Endothelial cell of umbilical vein (primary cell): ENCODE data around the gene ESPN. TPM values are rescaled to one million over a fixed set of nuclear protein-coding genes. Genes with fewer than 3 reads are reported as not detected.

Experiments used
- BruUV-seq: library from RNA; stranded (reverse); fragments of 400-500 nt; replicated peaks from 2 replicates; lab custom pipeline; 2021; lab: Mats Ljungman, UMichigan
- CTCF ChIA-PET: fragments of 300-600, 350-600 bp; sonication (Branson Sonifier 250); formaldehyde crosslinking; loops from one replicate; lab custom pipeline; 2021; ENCODE audit warnings: antibody characterized with exemption, inconsistent platforms; lab: Charles Lee
- POLR2A ChIA-PET: fragments of 300-600, 350-600 bp; sonication (Branson Sonifier 250); formaldehyde crosslinking; loops from one replicate; lab custom pipeline; 2021; ENCODE audit warnings: antibody characterized with exemption, inconsistent platforms; lab: Charles Lee
- DNase-seq: peaks from one replicate; pipeline ENCODE4 v3.0.0-alpha.2; 2011; ENCODE audit warnings: low read depth, low spot score
- FAIRE-seq: peaks from 2 replicates; lab custom pipeline; 2011; peaks lifted over from hg19 to GRCh38; lab: Jason Lieb, UNC
- H2AFZ ChIP-seq: 2 replicates; pipeline ENCODE4 v1.6.0; 2012; ENCODE audit warnings: low read depth, low read length, control low read depth, inconsistent platforms
- H3K27ac ChIP-seq: 2 replicates; pipeline ENCODE4 v1.5.1; 2011; ENCODE audit warnings: low read depth, mild to moderate bottlenecking, control low read depth, low read length, moderate library complexity; ENCODE audit not compliant: insufficient read depth
- H3K27me3 ChIP-seq, 2 experiments: 2 replicates each; pipeline versions ENCODE4 v1.6.0 to v1.6.1; 2011; ENCODE audit warnings: low read length in 2 of 2, mixed read lengths in 1 of 2; ENCODE audit not compliant: control insufficient read depth in 2 of 2, insufficient read depth in 2 of 2
- H3K36me3 ChIP-seq, 2 experiments: 2 replicates in 1 of 2; 3 replicates in 1 of 2; pipeline ENCODE4 v1.5.1; 2011; ENCODE audit warnings: low read length in 2 of 2, mild to moderate bottlenecking in 1 of 2, moderate library complexity in 1 of 2; ENCODE audit not compliant: control insufficient read depth in 2 of 2, insufficient read depth in 2 of 2; ENCODE audit errors: extremely low read depth in 1 of 2
- H3K4me1 ChIP-seq: 3 replicates; pipeline ENCODE4 v1.5.1; 2011; ENCODE audit warnings: mild to moderate bottlenecking, low read length; ENCODE audit not compliant: control insufficient read depth, insufficient read depth; ENCODE audit errors: extremely low read depth
- H3K4me2 ChIP-seq: 2 replicates; pipeline ENCODE4 v1.6.1; 2011; ENCODE audit warnings: low read length, control low read depth, mixed read lengths; ENCODE audit not compliant: insufficient read depth
- H3K4me3 ChIP-seq, 3 experiments: fragments of 200-600 bp in 1 of 3; sonication (generic), shearing (Covaris generic) in 1 of 3; replicated peaks in 1 of 3; 2 replicates each; pipeline ENCODE4 v1.5.1; 2011 to 2016; ENCODE audit warnings: control low read depth in 3 of 3, low read length in 3 of 3, mild to moderate bottlenecking in 2 of 3, inconsistent platforms in 1 of 3, low read depth in 1 of 3, moderate library complexity in 1 of 3; ENCODE audit not compliant: insufficient read depth in 1 of 3
- H3K79me2 ChIP-seq: 2 replicates; pipeline ENCODE4 v1.6.0; 2012; ENCODE audit warnings: low read length, inconsistent platforms; ENCODE audit not compliant: control insufficient read depth, insufficient read depth
- H3K9ac ChIP-seq: replicated peaks from 2 replicates; pipeline ENCODE3; 2011; ENCODE audit warnings: low read length, control low read depth; ENCODE audit not compliant: insufficient read depth; ENCODE audit errors: extremely low read depth
- H3K9me1 ChIP-seq: replicated peaks from 3 replicates; pipeline ENCODE4 v1.6.0; 2011; ENCODE audit warnings: mild to moderate bottlenecking, low read length; ENCODE audit not compliant: control insufficient read depth, insufficient read depth; ENCODE audit errors: extremely low read depth
- H3K9me3 ChIP-seq: replicated peaks from 2 replicates; pipeline ENCODE4 v1.5.1; 2012; ENCODE audit warnings: low read length, inconsistent platforms; ENCODE audit not compliant: control insufficient read depth, insufficient read depth
- H4K20me1 ChIP-seq: replicated peaks from 2 replicates; pipeline ENCODE3; 2011; ENCODE audit warnings: mild to moderate bottlenecking, low read length; ENCODE audit not compliant: control insufficient read depth, insufficient read depth; ENCODE audit errors: extremely low read depth
- EZH2 ChIP-seq: IDR thresholded peaks from 2 replicates; pipeline ENCODE4 v1.6.1; 2012; ENCODE audit warnings: borderline replicate concordance, low read depth, mild to moderate bottlenecking, moderate library complexity, low read length, inconsistent platforms; ENCODE audit not compliant: severe bottlenecking
- FOS ChIP-seq: IDR thresholded peaks from 2 replicates; pipeline ENCODE4 v1.6.1; 2011; ENCODE audit warnings: mild to moderate bottlenecking, low read length, moderate library complexity, borderline replicate concordance; ENCODE audit not compliant: insufficient read depth
- GATA2 ChIP-seq: IDR thresholded peaks from 2 replicates; pipeline ENCODE4 v1.7.0; 2011; ENCODE audit warnings: low read depth, mild to moderate bottlenecking, moderate library complexity, mixed read lengths, low read length; ENCODE audit not compliant: insufficient read length, insufficient read depth
- JUN ChIP-seq: IDR thresholded peaks from 2 replicates; pipeline ENCODE4 v1.6.1; 2011; ENCODE audit warnings: borderline replicate concordance, low read depth; ENCODE audit not compliant: insufficient read length, insufficient read depth
- MYC ChIP-seq: IDR thresholded peaks from one replicate; pipeline ENCODE4 v1.6.1; 2011; ENCODE audit warnings: mild to moderate bottlenecking, low read depth, low read length
- POLR2A ChIP-seq: IDR thresholded peaks from 2 replicates; pipeline ENCODE4 v1.6.1; 2012; ENCODE audit warnings: low read depth, mild to moderate bottlenecking, control low read depth, low read length
- POLR2AphosphoS5 ChIP-seq: IDR thresholded peaks from 2 replicates; pipeline ENCODE4 v1.6.1; 2012; ENCODE audit warnings: low read depth, mild to moderate bottlenecking, control low read depth, low read length, moderate library complexity; ENCODE audit not compliant: insufficient read depth
- dilution Hi-C: fragments of 300-500 bp; cut with MboI; formaldehyde crosslinking; loops from one replicate; pipeline ENCODE4 v1.15.0; 2019; ENCODE audit warnings: low sequenced_read_pairs; ENCODE audit not compliant: extremely low pct_ligation_motif_present
- intact Hi-C: fragments of 100-400 bp; cut with micrococcal nuclease; formaldehyde crosslinking; loops from one replicate; pipeline ENCODE4 v1.10.0; 2022
- polyA plus RNA-seq, 4 experiments: library from polyadenylated mRNA; depleted of rRNA in 3 of 4; stranded (reverse) in 3 of 4; unstranded in 1 of 4; fragments of >200 nt; gene quantifications; 2 replicates each; pipeline versions ENCODE4 v1.2.1 to v1.2.3, GENCODE V29; 2011 to 2012; ENCODE audit warnings: missing spikeins in 1 of 4
- total RNA-seq: library from RNA; stranded (reverse); gene quantifications from 2 replicates; pipeline ENCODE4 v1.2.3, GENCODE V29; 2021
- TF ChIP-seq, protein P1 (sequence below), 2 donors: IDR thresholded peaks; 1 replicate in 1 of 2; 2 replicates in 1 of 2; pipeline ENCODE4 v1.5.1; 2011; ENCODE audit warnings: low read length in 2 of 2, mild to moderate bottlenecking in 2 of 2, moderate library complexity in 2 of 2, control low read depth in 1 of 2, inconsistent platforms in 1 of 2, low read depth in 1 of 2; ENCODE audit not compliant: insufficient read depth in 1 of 2; ENCODE audit errors: extremely low read depth in 1 of 2
- TF ChIP-seq, protein P2 (sequence below): IDR thresholded peaks from 2 replicates; pipeline ENCODE4 v1.6.1; 2011; ENCODE audit not compliant: insufficient read depth, insufficient read length

Gene ESPN
- total and polyA plus RNA-seq, 2 donors (not counting 3 experiments of a cell fraction or from before 2014, with no cell fraction given) = 0.54 to 0.71 TPM

DNA sequence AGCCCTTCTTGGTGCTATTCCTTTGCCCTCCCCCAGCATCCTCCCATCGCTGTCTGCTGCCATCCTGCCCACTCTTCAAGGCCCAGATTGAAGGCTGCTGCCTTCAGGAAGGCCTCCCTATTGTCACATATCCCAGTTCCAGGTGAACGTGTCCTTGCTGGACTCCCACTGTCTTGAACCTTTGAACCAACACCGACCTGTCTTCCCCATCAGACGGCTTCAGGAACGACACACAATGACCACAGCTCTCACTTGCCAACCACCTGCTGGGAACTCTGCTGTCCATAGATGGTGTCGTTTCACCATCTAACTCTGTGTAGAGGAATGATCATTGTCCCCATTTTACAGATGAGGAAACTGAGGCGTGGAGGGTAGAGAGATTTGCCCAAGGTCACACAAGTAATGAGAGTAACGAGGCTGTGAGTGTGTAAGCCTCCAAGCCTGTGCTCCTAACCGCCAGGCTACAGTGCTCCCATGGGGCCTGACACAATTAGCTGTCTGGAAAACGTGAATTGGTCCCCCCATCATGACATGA, 76.8 kb downstream of the ESPN start:
- H2AFZ ChIP-seq = no peak overlapping the region
- dilution Hi-C loops (no loop called here), intact Hi-C loops (no loop called here)
- H3K4me2 ChIP-seq = no peak overlapping the region
- H4K20me1 ChIP-seq = no peaks in the 10 kb centered on the region
- H3K4me1 ChIP-seq = peaks cover 5% of the 10 kb centered on the region
- no peaks in the 10 kb centered on the region for H3K9me3 ChIP-seq
- no peaks in the 10 kb centered on the region for H3K36me3 ChIP-seq
- FAIRE-seq (no peak), DNase-seq (no peak)
- CTCF ChIA-PET = interaction anchor here (1.2 to 5.6 kb wide), 4 partner anchors 11 to 254 kb away, joined by 3 to 36 read pairs (median 10); partner anchors contain the start of gene PLEKHG5
- H3K27ac ChIP-seq = no peak overlapping the region
- POLR2A ChIA-PET = no interaction called here
- BruUV-seq = no TSS peak
- no peak for TF ChIP-seq EZH2
- TF ChIP-seq JUN = no peak
- TF ChIP-seq MYC = no peak
- TF ChIP-seq, protein P1, sequence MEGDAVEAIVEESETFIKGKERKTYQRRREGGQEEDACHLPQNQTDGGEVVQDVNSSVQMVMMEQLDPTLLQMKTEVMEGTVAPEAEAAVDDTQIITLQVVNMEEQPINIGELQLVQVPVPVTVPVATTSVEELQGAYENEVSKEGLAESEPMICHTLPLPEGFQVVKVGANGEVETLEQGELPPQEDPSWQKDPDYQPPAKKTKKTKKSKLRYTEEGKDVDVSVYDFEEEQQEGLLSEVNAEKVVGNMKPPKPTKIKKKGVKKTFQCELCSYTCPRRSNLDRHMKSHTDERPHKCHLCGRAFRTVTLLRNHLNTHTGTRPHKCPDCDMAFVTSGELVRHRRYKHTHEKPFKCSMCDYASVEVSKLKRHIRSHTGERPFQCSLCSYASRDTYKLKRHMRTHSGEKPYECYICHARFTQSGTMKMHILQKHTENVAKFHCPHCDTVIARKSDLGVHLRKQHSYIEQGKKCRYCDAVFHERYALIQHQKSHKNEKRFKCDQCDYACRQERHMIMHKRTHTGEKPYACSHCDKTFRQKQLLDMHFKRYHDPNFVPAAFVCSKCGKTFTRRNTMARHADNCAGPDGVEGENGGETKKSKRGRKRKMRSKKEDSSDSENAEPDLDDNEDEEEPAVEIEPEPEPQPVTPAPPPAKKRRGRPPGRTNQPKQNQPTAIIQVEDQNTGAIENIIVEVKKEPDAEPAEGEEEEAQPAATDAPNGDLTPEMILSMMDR (IDR thresholded peaks at IDR 0.05; ENCODE audit: extremely low read depth in 1 of 2, insufficient read depth in 1 of 2, low read depth in 1 of 2, low read length in 2 of 2) = no peak
- TF ChIP-seq FOS = no peak
- no peak for TF ChIP-seq GATA2
- no peak for TF ChIP-seq POLR2A
- TF ChIP-seq, protein P2, sequence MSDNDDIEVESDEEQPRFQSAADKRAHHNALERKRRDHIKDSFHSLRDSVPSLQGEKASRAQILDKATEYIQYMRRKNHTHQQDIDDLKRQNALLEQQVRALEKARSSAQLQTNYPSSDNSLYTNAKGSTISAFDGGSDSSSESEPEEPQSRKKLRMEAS = no peak
- no peak for TF ChIP-seq POLR2AphosphoS5
- H3K9ac ChIP-seq = no peak overlapping the region
- no peaks in the 10 kb centered on the region for H3K9me1 ChIP-seq
- no peak overlapping the region for H3K4me3 ChIP-seq
- H3K79me2 ChIP-seq = no peaks in the 10 kb centered on the region
- H3K27me3 ChIP-seq = no peaks in the 10 kb centered on the region
